GM19452 (cell line): ENCODE measurements around the gene MFAP2.

Experiments
- ATAC-seq: cut with Tn5 transposase; IDR thresholded peaks from one replicate; pipeline ENCODE4 v1.9.1; 2021; ENCODE audit not compliant: unreplicated experiment

The MFAP2 gene

GRCh38 chr1:16980473-16981268 is at the start of gene MFAP2:
Gene MFAP2 (minus strand): TSS chr1:16980620. CDS start chr1:16978273, 2,347 bp downstream.
- ATAC-seq: no peak

GRCh38 chr1:17030206-17030605 is 49.8 kb upstream of the MFAP2 start:
- no peak for ATAC-seq

- no peak for ATAC-seq
These were observed 48.3 kb upstream of the MFAP2 start for GRCh38 chr1:17028662-17029188.

- no peak for ATAC-seq
These were observed 47.5 kb upstream of the MFAP2 start for GRCh38 chr1:17027900-17028299.

- no peak for ATAC-seq
These were observed 47.0 kb upstream of the MFAP2 start for GRCh38 chr1:17027403-17027802.

- no peak for ATAC-seq
These were observed 44.3 kb upstream of the MFAP2 start for GRCh38 chr1:17024721-17025120.

GRCh38 chr1:17023573-17023972 is 43.2 kb upstream of the MFAP2 start:
- no peak for ATAC-seq

GRCh38 chr1:17023102-17023501 is 42.7 kb upstream of the MFAP2 start:
- ATAC-seq: no peak

GRCh38 chr1:17021896-17022295 is 41.5 kb upstream of the MFAP2 start:
- no peak for ATAC-seq

GRCh38 chr1:17020502-17020901 is 40.1 kb upstream of the MFAP2 start:
- no peak for ATAC-seq

GRCh38 chr1:17018849-17019248 is 38.4 kb upstream of the MFAP2 start:
- ATAC-seq: no peak

- no peak for ATAC-seq
These were observed 37.0 kb upstream of the MFAP2 start for GRCh38 chr1:17017435-17017834.

- ATAC-seq: no peak
These were observed 35.9 kb upstream of the MFAP2 start for GRCh38 chr1:17016317-17016661.

- no peak for ATAC-seq
These were observed 34.5 kb upstream of the MFAP2 start for GRCh38 chr1:17014671-17015567.

GRCh38 chr1:17013491-17014320 is 33.3 kb upstream of the MFAP2 start:
- no peak for ATAC-seq

- ATAC-seq: no peak
These were observed 32.5 kb upstream of the MFAP2 start for GRCh38 chr1:17012775-17013490.

- ATAC-seq: peak; percentile 90
These were observed 31.3 kb upstream of the MFAP2 start, which contains the start of gene ATP13A2 for GRCh38 chr1:17011439-17012307. Gene ATP13A2 (minus strand): TSS chr1:17011928. CDS start chr1:17011738, 190 bp downstream.

GRCh38 chr1:17011092-17011438 is 30.6 kb upstream of the MFAP2 start:
- no peak for ATAC-seq

GRCh38 chr1:17009706-17010105 is 29.3 kb upstream of the MFAP2 start:
- ATAC-seq: no peak
